ENCODE measurements around the gene MESP2. TPM values are rescaled to one million over a fixed set of nuclear protein-coding genes. Genes with fewer than 3 reads are reported as not detected.

Gene MESP2
- total RNA-seq, 1 experiment from 2014 or later = not detected

GRCh38 chr15:89749054-89749453 is 27.1 kb upstream of the MESP2 start:
- DNase-seq = no peak
- peaks cover 14% of the 10 kb centered on the region for H3K27me3 Mint-ChIP-seq (ENCODE audit: unreplicated experiment)
- no TSS peak for BruUV-seq (replicated peaks)
- CTCF ChIA-PET = interaction anchor here (0.7 to 2.1 kb wide), 3 partner anchors 9 to 126 kb away, joined by 3 to 18 read pairs (median 6); no protein-coding TSS in a partner anchor
- H3K27ac Mint-ChIP-seq (ENCODE audit: unreplicated experiment) = no peak overlapping the region
- TF ChIP-seq CTCF (IDR thresholded peaks at IDR 0.05; ENCODE audit: unreplicated experiment) = no peak
- H3K4me1 Mint-ChIP-seq (ENCODE audit: low read depth, unreplicated experiment) = peaks cover 9% of the 10 kb centered on the region
- H3K4me3 Mint-ChIP-seq (ENCODE audit: low read depth, unreplicated experiment) = no peak overlapping the region
- peaks cover 7% of the 10 kb centered on the region for H3K36me3 Mint-ChIP-seq (ENCODE audit: insufficient read depth, unreplicated experiment)
- no peaks in the 10 kb centered on the region for H3K9me3 Mint-ChIP-seq (ENCODE audit: low read depth, unreplicated experiment)
- intact Hi-C loops (cut with micrococcal nuclease; ENCODE audit: unreplicated experiment) = loop anchor here (10.0 kb wide), 1 partner anchor 104 kb away; no protein-coding TSS in a partner anchor

GRCh38 chr15:89749526-89749925 is 26.6 kb upstream of the MESP2 start:
- no peak for DNase-seq
- intact Hi-C loops (cut with micrococcal nuclease; ENCODE audit: unreplicated experiment) = loop anchor here (10.0 kb wide), 1 partner anchor 105 kb away; no protein-coding TSS in a partner anchor
- CTCF ChIA-PET = interaction anchor here (0.6 to 3.1 kb wide), 8 partner anchors 9 to 125 kb away, joined by 3 to 18 read pairs (median 4); no protein-coding TSS in a partner anchor
- Mint-ChIP-seq H3K9me3 (ENCODE audit: low read depth, unreplicated experiment) (no peaks in the 10 kb centered on the region), H3K27ac (ENCODE audit: unreplicated experiment) (no peak overlapping the region), H3K27me3 (ENCODE audit: unreplicated experiment) (peaks cover 14% of the 10 kb centered on the region), H3K36me3 (ENCODE audit: insufficient read depth, unreplicated experiment) (peaks cover 7% of the 10 kb centered on the region), H3K4me1 (ENCODE audit: low read depth, unreplicated experiment) (peaks cover 11% of the 10 kb centered on the region), H3K4me3 (ENCODE audit: low read depth, unreplicated experiment) (peak overlapping the region; percentile 62)
- no peak for TF ChIP-seq CTCF (IDR thresholded peaks at IDR 0.05; ENCODE audit: unreplicated experiment)
- no TSS peak for BruUV-seq (replicated peaks)

GRCh38 chr15:89749951-89750559 is 26.1 kb upstream of the MESP2 start:
- DNase-seq = peak; percentile 35
- intact Hi-C loops (cut with micrococcal nuclease; ENCODE audit: unreplicated experiment) = loop anchor here (1.0 to 10.0 kb wide), 2 partner anchors 10 to 105 kb away; no protein-coding TSS in a partner anchor
- peaks cover 14% of the 10 kb centered on the region for H3K27me3 Mint-ChIP-seq (ENCODE audit: unreplicated experiment)
- peaks cover 17% of the 10 kb centered on the region for H3K4me1 Mint-ChIP-seq (ENCODE audit: low read depth, unreplicated experiment)
- H3K36me3 Mint-ChIP-seq (ENCODE audit: insufficient read depth, unreplicated experiment) = peaks cover 7% of the 10 kb centered on the region
- TF ChIP-seq CTCF (IDR thresholded peaks at IDR 0.05; ENCODE audit: unreplicated experiment) = no peak
- peak overlapping the region; percentile 62 for H3K4me3 Mint-ChIP-seq (ENCODE audit: low read depth, unreplicated experiment)
- H3K27ac Mint-ChIP-seq (ENCODE audit: unreplicated experiment) = no peak overlapping the region
- CTCF ChIA-PET = interaction anchor here (0.6 to 3.1 kb wide), 10 partner anchors 10 to 125 kb away, joined by 3 to 18 read pairs (median 4); no protein-coding TSS in a partner anchor
- no peaks in the 10 kb centered on the region for H3K9me3 Mint-ChIP-seq (ENCODE audit: low read depth, unreplicated experiment)
- BruUV-seq (replicated peaks) = TSS peak; percentile 37

GRCh38 chr15:89750560-89751542 is 25.3 kb upstream of the MESP2 start, which contains the start of gene MESP1:
Gene MESP1, minus strand, starts transcription at chr15:89751249. Its CDS starts 18 bp downstream, at chr15:89751231.
- Mint-ChIP-seq H3K9me3 (ENCODE audit: low read depth, unreplicated experiment) (no peaks in the 10 kb centered on the region), H3K27ac (ENCODE audit: unreplicated experiment) (no peak within 1 kb of the TSS), H3K27me3 (ENCODE audit: unreplicated experiment) (peaks cover 14% of the 10 kb centered on the region), H3K4me1 (ENCODE audit: low read depth, unreplicated experiment) (peaks cover 25% of the 10 kb centered on the region), H3K4me3 (ENCODE audit: low read depth, unreplicated experiment) (peak within 1 kb of the TSS; percentile 62), H3K36me3 (ENCODE audit: insufficient read depth, unreplicated experiment) (peaks cover 7% of the 10 kb centered on the region)
- peak; percentile 92 for TF ChIP-seq CTCF (IDR thresholded peaks at IDR 0.05; ENCODE audit: unreplicated experiment)
- intact Hi-C loops (cut with micrococcal nuclease; ENCODE audit: unreplicated experiment) = loop anchor here (1.0 kb wide), 1 partner anchor 11 kb away; no protein-coding TSS in a partner anchor
- BruUV-seq (replicated peaks) = no TSS peak
- CTCF ChIA-PET = interaction anchor here (0.8 to 3.1 kb wide), 9 partner anchors 11 to 124 kb away, joined by 3 to 18 read pairs (median 6); no protein-coding TSS in a partner anchor
- DNase-seq = peak; percentile 98

All from Calu3 (cell line).